Activated T-cell treated with anti-CD3 and anti-CD28 coated beads, Interleukin-2, amount 50 U/mL, for 72 hours (primary cell): ENCODE measurements around the gene ZFR. TPM values are rescaled to one million over a fixed set of nuclear protein-coding genes. Genes with fewer than 3 reads are reported as not detected.
"Not testable (repeated sequence)": the region's sequence is repeated elsewhere in the genome, so short reads cannot be mapped to it uniquely, and the experiment has no call there.

Experiments
- ATAC-seq, 2 donors: fragments of 150-1000 bp; cut with Tn5 transposase; replicated peaks in 1 of 2; 2 replicates each; pipeline ENCODE4 v1.10.0; 2021; ENCODE audit warnings: moderate library complexity in 2 of 2, mild to moderate bottlenecking in 1 of 2
- DNase-seq, 2 donors: peaks; one replicate each; pipeline ENCODE4 v3.0.0; 2021 to 2022; ENCODE audit warnings: mixed read lengths in 1 of 2
- H3K27ac Mint-ChIP-seq: one replicate; pipeline ENCODE4 v1.8.0; 2022; ENCODE audit warnings: mild to moderate bottlenecking, moderate library complexity, mixed read lengths
- H3K27me3 Mint-ChIP-seq: one replicate; pipeline ENCODE4 v1.8.0; 2022; ENCODE audit warnings: low read depth, mixed read lengths
- H3K36me3 Mint-ChIP-seq, 2 donors: one replicate each; pipeline ENCODE4 v1.8.0; 2022; ENCODE audit warnings: mixed read lengths in 2 of 2, mild to moderate bottlenecking in 1 of 2; ENCODE audit not compliant: insufficient read depth in 2 of 2
- H3K4me1 Mint-ChIP-seq: one replicate; pipeline ENCODE4 v1.8.0; 2022; ENCODE audit warnings: low read depth, mixed read lengths
- H3K4me3 Mint-ChIP-seq, 2 donors: one replicate each; pipeline ENCODE4 v1.8.0; 2022; ENCODE audit warnings: mild to moderate bottlenecking in 2 of 2, mixed read lengths in 2 of 2, moderate library complexity in 2 of 2
- H3K9me3 Mint-ChIP-seq, 2 donors: one replicate each; pipeline ENCODE4 v1.8.0; 2022; ENCODE audit warnings: mixed read lengths in 2 of 2
- total RNA-seq, 2 donors: library from RNA; stranded (reverse); gene quantifications; one replicate each; pipeline ENCODE4 v1.2.3, GENCODE V29; 2022

The ZFR gene
- total RNA-seq, 2 donors from 2014 or later = 82.7 to 85.8 TPM

- Mint-ChIP-seq H3K27ac (no peak overlapping the region), H3K36me3 (no peaks in the 10 kb centered on the region), H3K27me3 (no peaks in the 10 kb centered on the region), H3K9me3 (no peaks in the 10 kb centered on the region), H3K4me3 (no peak overlapping the region), H3K4me1 (no peaks in the 10 kb centered on the region)
- ATAC-seq (no peak), DNase-seq (no peak)
Measured at GRCh38 chr5:32331217-32331934, 113.2 kb downstream of the ZFR start.

- no peaks in the 10 kb centered on the region for H3K4me1 Mint-ChIP-seq
- H3K27ac Mint-ChIP-seq = no peak overlapping the region
- no peaks in the 10 kb centered on the region for H3K9me3 Mint-ChIP-seq
Measured at GRCh38 chr5:32330126-32330971, 114.2 kb downstream of the ZFR start.

DNA sequence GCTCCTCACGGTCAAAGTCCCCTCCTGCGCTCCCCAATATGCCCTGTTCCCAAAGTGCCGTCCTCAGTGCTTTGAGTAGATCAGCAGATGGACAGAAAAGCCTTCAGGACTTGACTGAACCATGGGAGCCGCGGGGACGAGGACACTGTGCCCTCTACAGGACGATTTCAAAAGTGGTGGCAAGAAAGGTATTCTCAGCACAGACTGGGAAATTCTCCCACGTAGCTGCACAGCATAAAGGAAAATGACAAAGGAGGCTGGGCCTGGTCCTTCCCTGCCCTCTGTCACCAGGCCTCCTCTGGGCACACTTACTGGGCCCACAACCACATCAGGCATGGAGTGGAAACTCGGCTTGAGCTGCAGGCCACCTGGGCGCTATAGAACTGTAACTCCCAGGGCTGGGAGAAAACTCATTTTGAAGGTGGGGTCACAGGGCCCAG, 115.1 kb downstream of the ZFR start:
- ATAC-seq (peak; percentile 84 to 90), DNase-seq (peak; percentile 56 to 62)
- H3K36me3 Mint-ChIP-seq = no peaks in the 10 kb centered on the region
- H3K9me3 Mint-ChIP-seq = no peaks in the 10 kb centered on the region
- no peak overlapping the region for H3K4me3 Mint-ChIP-seq
- no peak overlapping the region for H3K27ac Mint-ChIP-seq
- H3K27me3 Mint-ChIP-seq = no peaks in the 10 kb centered on the region
- H3K4me1 Mint-ChIP-seq = no peaks in the 10 kb centered on the region

More at GRCh38 chr5:32330126-32330971, 114.2 kb downstream of the ZFR start:
- ATAC-seq = no peak
- Mint-ChIP-seq H3K27me3 (no peaks in the 10 kb centered on the region), H3K36me3 (no peaks in the 10 kb centered on the region), H3K4me3 (no peak overlapping the region)
- DNase-seq = no peak

GRCh38 chr5:32326216-32326772, 118.2 kb downstream of the ZFR start:
- H3K9me3 Mint-ChIP-seq = peaks cover 4 to 5% of the 10 kb centered on the region in 2 donors
- H3K4me3 Mint-ChIP-seq = no peak overlapping the region
- H3K27me3 Mint-ChIP-seq = no peaks in the 10 kb centered on the region
- peaks cover 5% of the 10 kb centered on the region in 2 donors for H3K36me3 Mint-ChIP-seq
- H3K27ac Mint-ChIP-seq = no peak overlapping the region
- ATAC-seq (no peak), DNase-seq (no peak)
- no peaks in the 10 kb centered on the region for H3K4me1 Mint-ChIP-seq

DNA sequence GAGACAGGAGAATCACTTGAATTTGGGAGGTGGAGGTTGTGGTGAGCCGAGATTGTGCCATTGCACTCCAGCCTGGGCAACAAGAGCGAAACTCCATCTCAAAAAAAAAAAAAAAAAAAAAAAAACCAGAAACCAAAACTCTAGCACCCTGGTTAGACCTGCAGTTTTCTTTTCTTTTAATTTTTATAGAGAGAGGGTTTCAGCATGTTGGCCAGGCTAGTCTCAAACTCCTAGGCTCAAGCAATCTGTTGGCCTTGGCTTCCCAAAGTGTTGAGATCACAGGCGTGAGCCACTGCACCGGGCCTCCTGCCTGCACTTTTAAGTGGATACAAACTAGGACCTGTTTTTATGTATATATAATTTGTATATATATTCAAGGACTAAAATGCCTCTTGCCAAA, 118.9 kb downstream of the ZFR start:
- peaks cover 4 to 5% of the 10 kb centered on the region in 2 donors for H3K9me3 Mint-ChIP-seq
- no peaks in the 10 kb centered on the region for H3K27me3 Mint-ChIP-seq
- no peak overlapping the region for H3K4me3 Mint-ChIP-seq
- no peak overlapping the region for H3K27ac Mint-ChIP-seq
- H3K4me1 Mint-ChIP-seq = no peaks in the 10 kb centered on the region
- DNase-seq (no peak), ATAC-seq (no peak)
- peaks cover 5% of the 10 kb centered on the region in 2 donors for H3K36me3 Mint-ChIP-seq

DNA sequence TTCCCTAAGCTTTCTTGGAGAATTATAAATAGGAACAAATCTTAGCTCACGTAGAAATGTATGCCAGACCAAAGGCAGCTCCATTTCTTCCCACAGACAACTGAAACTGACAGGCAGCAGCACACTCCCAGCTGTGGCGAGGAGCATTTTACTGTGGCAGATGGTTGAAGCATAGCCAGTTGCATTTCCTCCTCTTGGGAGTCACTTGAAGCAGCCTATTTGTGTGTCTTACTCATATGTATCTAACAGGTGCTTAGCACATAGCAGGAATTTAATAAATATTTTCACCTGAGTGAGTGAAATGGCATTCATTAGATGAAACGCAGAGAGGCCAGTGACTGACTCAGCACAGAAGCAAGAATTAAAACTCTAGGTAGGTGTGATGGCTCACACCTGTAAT, 119.5 kb downstream of the ZFR start:
- DNase-seq (no peak), ATAC-seq (no peak)
- Mint-ChIP-seq H3K27ac (no peak overlapping the region), H3K27me3 (no peaks in the 10 kb centered on the region), H3K36me3 (peaks cover 5% of the 10 kb centered on the region in 2 donors), H3K4me1 (no peaks in the 10 kb centered on the region), H3K4me3 (no peak overlapping the region), H3K9me3 (peaks cover 4 to 5% of the 10 kb centered on the region in 2 donors)

DNA sequence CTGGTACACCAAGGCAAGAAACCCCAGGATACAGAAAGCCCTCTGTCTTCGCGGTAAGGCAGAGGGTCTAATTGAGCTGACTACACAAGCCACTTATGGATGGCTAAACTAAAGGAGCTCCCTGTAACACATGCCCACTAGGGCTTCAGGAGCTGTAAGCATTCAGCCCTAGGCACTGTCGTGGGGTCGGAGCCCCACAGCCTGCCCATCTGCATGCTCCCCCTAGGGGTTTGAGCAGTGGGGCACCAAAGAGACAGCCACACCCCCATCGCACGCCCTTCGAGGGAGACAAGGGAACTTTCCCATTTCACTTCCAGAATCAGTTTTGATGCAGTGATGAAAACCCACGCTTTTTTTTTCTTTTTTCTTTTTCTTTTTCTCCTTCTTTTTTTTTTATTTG, 120.8 kb downstream of the ZFR start:
- H3K27me3 Mint-ChIP-seq = no peaks in the 10 kb centered on the region
- H3K27ac Mint-ChIP-seq = no peak overlapping the region
- peaks cover 5% of the 10 kb centered on the region in 2 donors for H3K36me3 Mint-ChIP-seq
- no peak overlapping the region for H3K4me3 Mint-ChIP-seq
- no peaks in the 10 kb centered on the region for H3K4me1 Mint-ChIP-seq
- ATAC-seq = no peak
- no peak for DNase-seq
- H3K9me3 Mint-ChIP-seq = peaks cover 4 to 5% of the 10 kb centered on the region in 2 donors

GRCh38 chr5:32322882-32323281, 121.7 kb downstream of the ZFR start:
- Mint-ChIP-seq H3K27me3 (no peaks in the 10 kb centered on the region), H3K4me1 (no peaks in the 10 kb centered on the region), H3K36me3 (peaks cover 5% of the 10 kb centered on the region in 2 donors), H3K27ac (no peak overlapping the region), H3K9me3 (peaks cover 4 to 5% of the 10 kb centered on the region in 2 donors), H3K4me3 (no peak overlapping the region)
- DNase-seq (no peak), ATAC-seq (no peak)

- not testable (repeated sequence) for H3K4me1 Mint-ChIP-seq, H3K27ac Mint-ChIP-seq, H3K36me3 Mint-ChIP-seq, H3K4me3 Mint-ChIP-seq, H3K27me3 Mint-ChIP-seq, ATAC-seq, H3K9me3 Mint-ChIP-seq, DNase-seq
Measured at GRCh38 chr5:32321787-32322186, 122.8 kb downstream of the ZFR start.

GRCh38 chr5:32320576-32320975, 124.0 kb downstream of the ZFR start:
- no peaks in the 10 kb centered on the region for H3K27me3 Mint-ChIP-seq
- no peaks in the 10 kb centered on the region for H3K4me1 Mint-ChIP-seq
- H3K36me3 Mint-ChIP-seq = peaks cover 5% of the 10 kb centered on the region in 2 donors

DNA sequence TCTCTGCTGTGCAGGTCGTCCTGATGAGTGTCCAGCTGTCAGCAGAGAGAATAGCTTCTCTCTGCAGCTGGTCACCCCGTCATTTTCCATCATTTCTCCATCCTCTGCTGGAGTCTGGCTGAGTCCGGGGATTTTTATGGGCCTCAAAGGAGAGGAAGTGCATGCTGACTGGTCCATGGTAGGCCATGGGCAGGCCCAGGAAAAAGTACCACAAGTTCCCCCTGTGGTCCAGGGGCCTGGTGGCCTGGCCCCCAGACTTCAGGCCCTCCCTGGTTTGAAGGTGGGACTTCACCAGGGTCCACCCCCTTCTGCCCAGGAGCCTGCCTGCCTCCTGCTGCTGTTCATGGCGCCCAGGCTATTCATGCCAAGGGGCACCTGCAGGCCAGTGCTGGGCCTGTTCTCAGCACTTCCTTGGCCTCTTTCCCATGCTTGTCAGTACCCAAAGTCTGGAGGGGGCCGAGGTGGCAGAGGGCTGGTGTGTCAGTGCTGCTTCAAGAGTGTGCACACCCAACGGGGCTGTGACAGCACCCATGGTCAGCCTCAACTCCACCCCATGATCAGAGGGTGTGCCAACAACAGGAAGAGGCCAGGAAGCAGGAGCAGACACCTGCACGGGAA, 124.5 kb downstream of the ZFR start:
- ATAC-seq = no peak
- DNase-seq = no peak
- no peak overlapping the region for H3K4me3 Mint-ChIP-seq
- H3K27me3 Mint-ChIP-seq = no peaks in the 10 kb centered on the region
- H3K36me3 Mint-ChIP-seq = peaks cover 5% of the 10 kb centered on the region in 2 donors
- no peaks in the 10 kb centered on the region for H3K4me1 Mint-ChIP-seq
- H3K9me3 Mint-ChIP-seq = peaks cover 4 to 5% of the 10 kb centered on the region in 2 donors
- H3K27ac Mint-ChIP-seq = no peak overlapping the region

More at GRCh38 chr5:32320576-32320975, 124.0 kb downstream of the ZFR start:
- Mint-ChIP-seq H3K9me3 (peaks cover 4 to 5% of the 10 kb centered on the region in 2 donors), H3K27ac (no peak overlapping the region), H3K4me3 (no peak overlapping the region)
- DNase-seq (no peak), ATAC-seq (no peak)

DNA sequence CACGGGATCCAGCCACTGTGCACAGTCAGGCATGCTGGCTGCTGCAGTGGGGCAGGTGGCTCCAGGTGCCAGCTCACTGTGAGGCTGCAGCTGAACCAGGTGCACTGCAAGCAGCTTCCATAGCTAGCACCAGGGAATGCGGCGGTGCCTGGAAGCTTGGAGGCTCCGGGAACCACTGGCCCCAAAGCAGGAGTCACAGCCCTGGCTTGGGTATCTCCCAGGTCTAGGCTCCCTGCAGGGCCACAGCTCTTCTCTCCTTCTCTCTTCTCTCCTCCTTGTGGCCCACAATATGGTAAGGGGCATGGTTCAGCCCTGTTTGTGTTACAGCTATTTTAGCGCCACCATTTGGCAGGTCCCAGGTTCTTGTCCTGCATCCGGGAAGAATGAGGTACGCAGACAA, 125.1 kb downstream of the ZFR start:
- Mint-ChIP-seq H3K4me3 (no peak overlapping the region), H3K9me3 (peaks cover 4 to 5% of the 10 kb centered on the region in 2 donors), H3K4me1 (peaks cover under 1% of the 10 kb centered on the region), H3K27ac (no peak overlapping the region), H3K27me3 (no peaks in the 10 kb centered on the region), H3K36me3 (peaks cover 5% of the 10 kb centered on the region in 2 donors)
- no peak for ATAC-seq
- DNase-seq = no peak

DNA sequence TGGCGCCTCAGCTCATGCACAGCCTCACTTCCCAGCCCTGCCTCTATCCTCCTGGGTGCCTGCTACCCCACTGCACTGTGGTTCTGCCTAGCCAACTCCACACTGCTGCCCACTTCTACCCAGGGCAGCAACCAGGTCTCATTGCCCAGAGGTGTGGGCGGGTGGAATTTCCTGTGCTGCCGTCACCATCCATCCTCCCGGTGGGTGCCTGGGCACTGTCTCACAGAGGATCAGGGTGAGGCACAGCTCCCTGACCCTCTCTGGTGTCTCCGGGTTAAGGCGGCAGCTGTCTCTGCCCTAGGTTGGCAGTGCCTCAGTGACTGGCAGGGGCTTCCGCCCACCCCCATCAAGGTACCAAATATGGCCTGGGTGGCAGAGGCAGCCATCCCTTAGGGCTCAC, 127.5 kb downstream of the ZFR start:
- Mint-ChIP-seq H3K9me3 (peaks cover 4 to 5% of the 10 kb centered on the region in 2 donors), H3K4me1 (peaks cover 6% of the 10 kb centered on the region), H3K36me3 (peaks cover 5% of the 10 kb centered on the region in 2 donors), H3K27ac (no peak overlapping the region), H3K4me3 (no peak overlapping the region), H3K27me3 (no peaks in the 10 kb centered on the region)
- ATAC-seq (no peak), DNase-seq (no peak)
